H1 (cell line): ENCODE measurements around the gene MMS19. TPM values are rescaled to one million over a fixed set of nuclear protein-coding genes. Genes with fewer than 3 reads are reported as not detected.

ENCODE experiments used
- CTCF ChIA-PET: fragments of 300-600 bp; sonication (Branson Sonifier 250); formaldehyde crosslinking; loops from one replicate; lab custom pipeline; 2021; ENCODE audit not compliant: partially characterized antibody; lab: Charles Lee
- POLR2A ChIA-PET: fragments of 300-600 bp; sonication (Branson Sonifier 250); formaldehyde crosslinking; loops from one replicate; lab custom pipeline; 2021; ENCODE audit warnings: inconsistent platforms; ENCODE audit not compliant: partially characterized antibody; lab: Charles Lee
- DNase-seq, 2 experiments: peaks; one replicate each; pipeline versions ENCODE4 v3.0.0 to v3.0.0-alpha.2; 2010 to 2022; ENCODE audit warnings: low spot score in 2 of 2, low read depth in 1 of 2, mixed read lengths in 1 of 2
- FAIRE-seq: peaks from 2 replicates; lab custom pipeline; 2011; peaks lifted over from hg19 to GRCh38; lab: Jason Lieb, UNC
- H2AFZ ChIP-seq: 2 replicates; pipeline ENCODE4 v1.8.1; 2012; ENCODE audit warnings: low read length, inconsistent platforms
- H2AK5ac ChIP-seq: 2 replicates; pipeline ENCODE4 v1.6.1; 2013; ENCODE audit warnings: low read depth, low read length
- H2BK120ac ChIP-seq: replicated peaks from 2 replicates; pipeline ENCODE3; 2013; ENCODE audit warnings: low read depth, low read length, inconsistent platforms
- H2BK12ac ChIP-seq: 2 replicates; pipeline ENCODE4 v1.6.1; 2013; ENCODE audit warnings: low read depth, low read length
- H2BK15ac ChIP-seq: 2 replicates; pipeline ENCODE4 v1.6.1; 2013; ENCODE audit warnings: low read length
- H2BK20ac ChIP-seq: 2 replicates; pipeline ENCODE4 v1.6.1; 2013; ENCODE audit warnings: low read length
- H2BK5ac ChIP-seq: 2 replicates; pipeline ENCODE4 v1.6.1; 2013; ENCODE audit warnings: low read depth, low read length
- H3K14ac ChIP-seq: 2 replicates; pipeline ENCODE4 v1.6.1; 2013; ENCODE audit warnings: inconsistent platforms; ENCODE audit not compliant: insufficient read length
- H3K18ac ChIP-seq: 2 replicates; pipeline ENCODE4 v1.6.1; 2013; ENCODE audit warnings: low read length; ENCODE audit errors: extremely low read depth
- H3K23ac ChIP-seq: 2 replicates; pipeline ENCODE4 v1.6.1; 2013; ENCODE audit warnings: inconsistent platforms; ENCODE audit not compliant: insufficient read length
- H3K23me2 ChIP-seq: 2 replicates; pipeline ENCODE4 v1.6.1; 2013; ENCODE audit warnings: low read depth, low read length
- H3K27ac ChIP-seq: 2 replicates; pipeline ENCODE4 v1.6.1; 2011; ENCODE audit warnings: low read depth, low read length, inconsistent platforms
- H3K27me3 ChIP-seq, 4 experiments: replicated peaks in 1 of 4; 1 replicate in 1 of 4; 2 replicates in 3 of 4; pipeline versions ENCODE4 v1.6.1 to v1.8.1; 2011 to 2013; ENCODE audit warnings: low read length in 3 of 4, mild to moderate bottlenecking in 3 of 4, inconsistent platforms in 2 of 4, mixed read lengths in 2 of 4, moderate library complexity in 1 of 4; ENCODE audit not compliant: control insufficient read depth in 3 of 4, insufficient read depth in 3 of 4; ENCODE audit errors: extremely low read depth in 1 of 4
- H3K36me3 ChIP-seq, 4 experiments: 2 replicates each; pipeline versions ENCODE4 v1.6.1 to v1.8.1; 2011 to 2013; ENCODE audit warnings: mild to moderate bottlenecking in 4 of 4, low read length in 3 of 4, moderate library complexity in 2 of 4, control low read depth in 1 of 4, inconsistent platforms in 1 of 4; ENCODE audit not compliant: insufficient read depth in 4 of 4, control insufficient read depth in 2 of 4
- H3K4ac ChIP-seq: replicated peaks from 2 replicates; pipeline ENCODE3; 2013; ENCODE audit warnings: low read length, low read depth, mixed read lengths, inconsistent platforms; ENCODE audit not compliant: insufficient read length
- H3K4me1 ChIP-seq, 4 experiments: replicated peaks in 1 of 4; 1 replicate in 1 of 4; 2 replicates in 3 of 4; pipeline versions ENCODE4 v1.6.1 to v1.8.1; 2011 to 2013; ENCODE audit warnings: low read length in 3 of 4, inconsistent platforms in 2 of 4, mixed read lengths in 1 of 4; ENCODE audit not compliant: insufficient read depth in 4 of 4, control insufficient read depth in 3 of 4
- H3K4me2 ChIP-seq, 2 experiments: 2 replicates each; pipeline versions ENCODE4 v1.6.1 to v1.8.1; 2011 to 2013; ENCODE audit warnings: low read depth in 2 of 2, low read length in 2 of 2, control low read depth in 1 of 2, inconsistent platforms in 1 of 2, mild to moderate bottlenecking in 1 of 2; ENCODE audit not compliant: insufficient read depth in 1 of 2
- H3K4me3 ChIP-seq, 4 experiments: fragments of 200-600, 300-600 bp in 1 of 4; sonication (generic), shearing (Covaris generic), sonication (Bioruptor Twin) in 1 of 4; 2 replicates each; pipeline versions ENCODE4 v1.5.1 to v1.8.1; 2011 to 2016; ENCODE audit warnings: low read length in 4 of 4, low read depth in 3 of 4, control low read depth in 2 of 4, inconsistent platforms in 2 of 4, mild to moderate bottlenecking in 2 of 4, mixed read lengths in 1 of 4, moderate library complexity in 1 of 4; ENCODE audit not compliant: insufficient read depth in 2 of 4; ENCODE audit errors: extremely low read depth in 1 of 4
- H3K56ac ChIP-seq: replicated peaks from 2 replicates; pipeline ENCODE3; 2013; ENCODE audit warnings: low read depth, mild to moderate bottlenecking, mixed read lengths, low read length, inconsistent platforms; ENCODE audit not compliant: insufficient read length
- H3K79me1 ChIP-seq: 2 replicates; pipeline ENCODE4 v1.6.1; 2013; ENCODE audit warnings: low read depth, low read length, control low read depth
- H3K79me2 ChIP-seq, 2 experiments: 2 replicates each; pipeline versions ENCODE4 v1.6.1 to v1.8.1; 2012 to 2013; ENCODE audit warnings: low read length in 2 of 2, mild to moderate bottlenecking in 2 of 2, inconsistent platforms in 1 of 2; ENCODE audit not compliant: insufficient read depth in 2 of 2, control insufficient read depth in 1 of 2
- H3K9ac ChIP-seq, 4 experiments: replicated peaks in 1 of 4; 1 replicate in 1 of 4; 2 replicates in 3 of 4; pipeline versions ENCODE4 v1.6.1 to v1.8.1; 2011 to 2013; ENCODE audit warnings: low read depth in 3 of 4, low read length in 3 of 4, control low read depth in 2 of 4, mild to moderate bottlenecking in 2 of 4, moderate library complexity in 2 of 4, inconsistent platforms in 1 of 4; ENCODE audit errors: extremely low read depth in 1 of 4
- H3K9me3 ChIP-seq, 2 experiments: 2 replicates each; pipeline versions ENCODE4 v1.6.1 to v1.8.1; 2012 to 2013; ENCODE audit warnings: mild to moderate bottlenecking in 2 of 2, moderate library complexity in 2 of 2, control low read depth in 1 of 2, inconsistent platforms in 1 of 2, low read depth in 1 of 2, low read length in 1 of 2, mixed read lengths in 1 of 2; ENCODE audit not compliant: insufficient read depth in 2 of 2
- H4K20me1 ChIP-seq, 2 experiments: replicated peaks in 1 of 2; 2 replicates each; pipeline versions ENCODE3 to v1.8.1; 2011 to 2013; ENCODE audit warnings: inconsistent platforms in 2 of 2, low read length in 2 of 2, mild to moderate bottlenecking in 1 of 2; ENCODE audit not compliant: insufficient read depth in 2 of 2, control insufficient read depth in 1 of 2
- H4K5ac ChIP-seq: 2 replicates; pipeline ENCODE4 v1.6.1; 2013; ENCODE audit warnings: low read length, low read depth, mixed read lengths, inconsistent platforms; ENCODE audit not compliant: insufficient read length
- H4K8ac ChIP-seq: 2 replicates; pipeline ENCODE4 v1.8.0; 2013; ENCODE audit warnings: mild to moderate bottlenecking, moderate library complexity, low read length, inconsistent platforms; ENCODE audit not compliant: insufficient read depth; ENCODE audit errors: extremely low read depth
- H4K91ac ChIP-seq: replicated peaks from 2 replicates; pipeline ENCODE3; 2013; ENCODE audit warnings: low read length, mixed read lengths, inconsistent platforms; ENCODE audit not compliant: insufficient read length
- NANOG ChIP-seq: IDR thresholded peaks from 2 replicates; pipeline ENCODE4 v1.6.1; 2011; ENCODE audit warnings: low read length, low read depth, mild to moderate bottlenecking, inconsistent platforms; ENCODE audit not compliant: insufficient read depth, poor library complexity, severe bottlenecking
- WGBS, 2 experiments: shearing (Covaris generic) in 1 of 2; methylation state at CpG; one replicate each; pipeline versions ENCODE4 v1.1.6 to v1.1.7; 2013 to 2015; ENCODE audit warnings: low lambda C conversion rate in 2 of 2, mixed read lengths in 2 of 2, inconsistent platforms in 1 of 2, low coverage in 1 of 2, missing lambda C conversion rate in 1 of 2; ENCODE audit not compliant: insufficient replicate concordance in 2 of 2, insufficient coverage in 1 of 2, insufficient read length in 1 of 2; ENCODE audit errors: extremely low coverage in 1 of 2, missing lambda C conversion rate in 1 of 2; 5-methylcytosine and 5-hydroxymethylcytosine counted together
- polyA plus RNA-seq, 7 experiments: library from polyadenylated mRNA; depleted of rRNA in 3 of 7; stranded (reverse) in 5 of 7; unstranded in 2 of 7; fragments of >200 nt in 5 of 7; fragments of 200-250 nt in 2 of 7; gene quantifications; 1 replicate in 5 of 7; 2 replicates in 1 of 7; 4 replicates in 1 of 7; pipeline versions ENCODE4 v1.2.1 to v1.2.3, GENCODE V29; 2011 to 2013; ENCODE audit warnings: missing spikeins in 2 of 7, mixed read lengths in 2 of 7
- total RNA-seq: library from RNA; stranded (reverse); fragmentation: NEBNext Ultra II Directional; extraction: Animal tissue kit (Norgen Biotek cat#: 25700); gene quantifications from 2 replicates; pipeline ENCODE4 v1.2.1, GENCODE V29; 2021

The MMS19 gene
- total and polyA plus RNA-seq, 2 of the 8 experiments (the other 6 are each of a cell fraction or from before 2014, with no cell fraction given): 130 to 221 TPM

GRCh38 chr10:97416565-97416964 is 81.7 kb downstream of the MMS19 start:
- ChIA-PET CTCF (no interaction called here), POLR2A (interaction anchor here (1.4 kb wide), 1 partner anchor 18 kb away, joined by 5 read pairs; no protein-coding TSS in a partner anchor)
- DNase-seq (no peak), FAIRE-seq (no peak)
- Histone ChIP-seq H3K9ac (no peak overlapping the region), H3K23ac (no peak overlapping the region), H4K91ac (no peak overlapping the region), H2AK5ac (no peak overlapping the region), H3K14ac (no peak overlapping the region), H3K4me3 (no peak overlapping the region), H3K23me2 (no peaks in the 10 kb centered on the region), H3K79me1 (no peaks in the 10 kb centered on the region), H2BK20ac (no peak overlapping the region), H4K20me1 (no peaks in the 10 kb centered on the region), H3K27me3 (no peaks in the 10 kb centered on the region), H3K79me2 (no peaks in the 10 kb centered on the region), H2BK120ac (no peak overlapping the region), H3K4me2 (no peak overlapping the region), H3K56ac (no peak overlapping the region), H2BK15ac (no peak overlapping the region), H3K4me1 (peaks cover 0 to 7% (median 1%) of the 10 kb centered on the region in 4 experiments; a peak in 2 of 7 replicates), H4K8ac (no peak overlapping the region), H2BK12ac (no peak overlapping the region), H2BK5ac (no peak overlapping the region), H3K4ac (no peak overlapping the region), H3K36me3 (no peaks in the 10 kb centered on the region), H3K18ac (no peak overlapping the region), H3K27ac (no peak overlapping the region), H3K9me3 (no peaks in the 10 kb centered on the region), H4K5ac (no peak overlapping the region), H2AFZ (no peak overlapping the region)
- no peak for TF ChIP-seq NANOG
- WGBS, 2 experiments: 90% methylated on average over 6 of the region's 6 CpGs; no CpG with 5 or more reads in 1 of the 2 experiments
